ENCODE measurements around the gene PROSER2. TPM values are rescaled to one million over a fixed set of nuclear protein-coding genes. Genes with fewer than 3 reads are reported as not detected.
A peak's percentile ranks its signal among the peaks of the same experiment; 100 is the strongest.

The PROSER2 gene
- 1 to 10 TPM; 2.5 to 5.9 (median 3.7) TPM for total RNA-seq

GRCh38 chr10:11823122-11823988 is at the start of gene PROSER2:
TSS of gene PROSER2 (plus strand) at chr10:11823356. CDS start at chr10:11852078, 28,722 bp downstream.
- Histone ChIP-seq H3K4me1 (peaks cover 3 to 13% (median 11%) of the 10 kb centered on the region in 4 donors), H3K9me3 (no peaks in the 10 kb centered on the region), H3K27me3 (peaks cover 0 to 57% (median 21%) of the 10 kb centered on the region in 4 donors), H3K36me3 (no peaks in the 10 kb centered on the region), H3K27ac (replicated peaks in 1 of 4) (peak within 1 kb of the TSS; percentile 23 to 55 (median 44)), H3K4me3 (peak within 1 kb of the TSS; percentile 58 to 76 (median 68))
- DNase-seq (ENCODE audit: extremely low spot score), result no peak
- intact Hi-C loops (cut with DNase I), result no loop called here
- WGBS, result 1% methylated on average over 9 of the region's 114 CpGs
- TF ChIP-seq EP300 (IDR thresholded peaks at IDR 0.05) (no peak), POLR2AphosphoS5 (IDR thresholded peaks at IDR 0.05) (peak in 1 of 2 donors; percentile 47)

GRCh38 chr10:11773761-11774441 is 49.3 kb upstream of the PROSER2 start:
- intact Hi-C loops (cut with DNase I), result no loop called here
- no peak overlapping the region for H3K4me3 ChIP-seq
- 90% methylated on average over 14 of the region's 14 CpGs for WGBS
- H3K27me3 ChIP-seq, result no peaks in the 10 kb centered on the region
- H3K9me3 ChIP-seq, result no peaks in the 10 kb centered on the region
- no peaks in the 10 kb centered on the region for H3K36me3 ChIP-seq
- H3K4me1 ChIP-seq, result no peaks in the 10 kb centered on the region
- H3K27ac ChIP-seq (replicated peaks in 1 of 4), result no peak overlapping the region
- no peak for DNase-seq (ENCODE audit: extremely low spot score)
- TF ChIP-seq CTCF (IDR thresholded peaks at IDR 0.05) (no peak), POLR2AphosphoS5 (IDR thresholded peaks at IDR 0.05) (no peak), POLR2A (IDR thresholded peaks at IDR 0.05; ENCODE audit: low read depth) (no peak), EP300 (IDR thresholded peaks at IDR 0.05) (no peak)

- 60% methylated on average over 5 of the region's 5 CpGs for WGBS
- TF ChIP-seq CTCF (IDR thresholded peaks at IDR 0.05), result no peak
- TF ChIP-seq POLR2AphosphoS5 (IDR thresholded peaks at IDR 0.05), result no peak
- no peak for TF ChIP-seq EP300 (IDR thresholded peaks at IDR 0.05)
- TF ChIP-seq POLR2A (IDR thresholded peaks at IDR 0.05; ENCODE audit: low read depth), result no peak
- no peaks in the 10 kb centered on the region for H3K36me3 ChIP-seq
Measured at GRCh38 chr10:11775412-11775811, 47.7 kb upstream of the PROSER2 start.

GRCh38 chr10:11776080-11776479 is 47.1 kb upstream of the PROSER2 start:
- WGBS, result 87% methylated on average over 3 of the region's 3 CpGs
- Histone ChIP-seq H3K36me3 (no peaks in the 10 kb centered on the region), H3K4me1 (no peaks in the 10 kb centered on the region), H3K4me3 (no peak overlapping the region), H3K27me3 (no peaks in the 10 kb centered on the region), H3K9me3 (no peaks in the 10 kb centered on the region), H3K27ac (replicated peaks in 1 of 4) (no peak overlapping the region)
- TF ChIP-seq CTCF (IDR thresholded peaks at IDR 0.05) (no peak), POLR2AphosphoS5 (IDR thresholded peaks at IDR 0.05) (no peak), POLR2A (IDR thresholded peaks at IDR 0.05; ENCODE audit: low read depth) (no peak), EP300 (IDR thresholded peaks at IDR 0.05) (no peak)
- DNase-seq (ENCODE audit: extremely low spot score), result no peak
- intact Hi-C loops (cut with DNase I), result no loop called here

More at GRCh38 chr10:11775412-11775811, 47.7 kb upstream of the PROSER2 start:
- no peaks in the 10 kb centered on the region for H3K4me1 ChIP-seq
- no peak for DNase-seq (ENCODE audit: extremely low spot score)
- no peak overlapping the region for H3K4me3 ChIP-seq
- no peaks in the 10 kb centered on the region for H3K27me3 ChIP-seq
- intact Hi-C loops (cut with DNase I), result no loop called here
- no peak overlapping the region for H3K27ac ChIP-seq (replicated peaks in 1 of 4)
- no peaks in the 10 kb centered on the region for H3K9me3 ChIP-seq

GRCh38 chr10:11781114-11781513 is 42.0 kb upstream of the PROSER2 start:
- WGBS, result 83% methylated on average over 1 of the region's 6 CpGs
- no peak for DNase-seq (ENCODE audit: extremely low spot score)
- TF ChIP-seq POLR2AphosphoS5 (IDR thresholded peaks at IDR 0.05) (no peak), CTCF (IDR thresholded peaks at IDR 0.05) (no peak), EP300 (IDR thresholded peaks at IDR 0.05) (no peak), POLR2A (IDR thresholded peaks at IDR 0.05; ENCODE audit: low read depth) (no peak)
- H3K4me3 ChIP-seq, result no peak overlapping the region
- no peak overlapping the region for H3K27ac ChIP-seq (replicated peaks in 1 of 4)
- no peaks in the 10 kb centered on the region for H3K36me3 ChIP-seq
- H3K9me3 ChIP-seq, result no peaks in the 10 kb centered on the region
- intact Hi-C loops (cut with DNase I), result no loop called here
- H3K4me1 ChIP-seq, result no peaks in the 10 kb centered on the region
- no peaks in the 10 kb centered on the region for H3K27me3 ChIP-seq

Measured in esophagus muscularis mucosa (tissue), 4 donors.